Lung (tissue), 12 donors: ENCODE data around the gene HSP90AB1. TPM values are rescaled to one million over a fixed set of nuclear protein-coding genes. Genes with fewer than 3 reads are reported as not detected.

Experiments
- ATAC-seq: fragments of 200-7000 bp; cut with Tn5 transposase; one replicate; pipeline ENCODE4 v1.9.1; 2020; ENCODE audit warnings: moderate number of reproducible peaks; ENCODE audit not compliant: insufficient read depth, low FRiP score
- DNase-seq, 3 donors: peaks; one replicate each; pipeline ENCODE4 v3.0.0-alpha.2; 2013 to 2017
- H3K27ac ChIP-seq, 2 donors: one replicate each; pipeline ENCODE4 v1.5.1; 2013; ENCODE audit warnings: mild to moderate bottlenecking in 2 of 2, moderate library complexity in 2 of 2, control low read depth in 1 of 2, inconsistent platforms in 1 of 2, low read depth in 1 of 2, low read length in 1 of 2
- H3K27me3 ChIP-seq, 3 donors: one replicate each; pipeline ENCODE4 v1.5.1; 2013; ENCODE audit warnings: low read length in 2 of 3; ENCODE audit not compliant: control insufficient read depth in 3 of 3, insufficient read depth in 3 of 3
- H3K36me3 ChIP-seq, 4 donors: one replicate each; pipeline ENCODE4 v1.5.1; 2013; ENCODE audit warnings: low read length in 4 of 4, mild to moderate bottlenecking in 1 of 4, moderate library complexity in 1 of 4; ENCODE audit not compliant: control insufficient read depth in 4 of 4, insufficient read depth in 4 of 4
- H3K4me1 ChIP-seq, 5 donors: one replicate each; pipeline ENCODE4 v1.5.1; 2013; ENCODE audit warnings: low read length in 5 of 5, mild to moderate bottlenecking in 2 of 5, moderate library complexity in 1 of 5; ENCODE audit not compliant: control insufficient read depth in 5 of 5, insufficient read depth in 5 of 5
- H3K4me3 ChIP-seq: one replicate; pipeline ENCODE4 v1.5.1; 2013; ENCODE audit warnings: mild to moderate bottlenecking, control low read depth, moderate library complexity
- H3K9ac ChIP-seq, 2 donors: one replicate each; pipeline ENCODE4 v1.5.1; 2013; ENCODE audit warnings: low read length in 2 of 2, control low read depth in 1 of 2; ENCODE audit not compliant: insufficient read depth in 1 of 2
- H3K9me3 ChIP-seq, 4 donors: one replicate each; pipeline ENCODE4 v1.5.1; 2013; ENCODE audit warnings: low read length in 3 of 4, mild to moderate bottlenecking in 1 of 4, moderate library complexity in 1 of 4; ENCODE audit not compliant: control insufficient read depth in 4 of 4, insufficient read depth in 3 of 4
- WGBS, 2 donors: extraction: QIAGEN DNeasy Blood & Tissue Kit; methylation state at CpG; one replicate each; pipeline ENCODE4 v1.1.7; 2013; 5-methylcytosine and 5-hydroxymethylcytosine counted together
- polyA plus RNA-seq, 2 donors: library from polyadenylated mRNA; stranded (reverse); fragments of 200-250 nt; gene quantifications; one replicate each; pipeline ENCODE4 v1.2.1, GENCODE V29; 2013
- total RNA-seq, 2 donors: library from RNA; depleted of rRNA in 1 of 2; stranded (reverse); fragments of >200 nt in 1 of 2; gene quantifications; one replicate each; pipeline ENCODE4 v1.2.1, GENCODE V29; 2014 to 2021
- TF ChIP-seq, protein P1 (sequence below): IDR thresholded peaks from 2 replicates; pipeline ENCODE4 v1.5.1; 2012; ENCODE audit warnings: mild to moderate bottlenecking; ENCODE audit errors: control extremely low read depth, extremely low read depth
- donor health status: control.
- donor health status: control.
- donor health status: Bipolar disorder and iron deficiency.
- donor health status: healthy.
- donor health status: DM: yes; HTN: yes; CAD: no.

Gene HSP90AB1
- total and polyA plus RNA-seq, 4 donors, result 289 to 700 (median 509) TPM

DNA sequence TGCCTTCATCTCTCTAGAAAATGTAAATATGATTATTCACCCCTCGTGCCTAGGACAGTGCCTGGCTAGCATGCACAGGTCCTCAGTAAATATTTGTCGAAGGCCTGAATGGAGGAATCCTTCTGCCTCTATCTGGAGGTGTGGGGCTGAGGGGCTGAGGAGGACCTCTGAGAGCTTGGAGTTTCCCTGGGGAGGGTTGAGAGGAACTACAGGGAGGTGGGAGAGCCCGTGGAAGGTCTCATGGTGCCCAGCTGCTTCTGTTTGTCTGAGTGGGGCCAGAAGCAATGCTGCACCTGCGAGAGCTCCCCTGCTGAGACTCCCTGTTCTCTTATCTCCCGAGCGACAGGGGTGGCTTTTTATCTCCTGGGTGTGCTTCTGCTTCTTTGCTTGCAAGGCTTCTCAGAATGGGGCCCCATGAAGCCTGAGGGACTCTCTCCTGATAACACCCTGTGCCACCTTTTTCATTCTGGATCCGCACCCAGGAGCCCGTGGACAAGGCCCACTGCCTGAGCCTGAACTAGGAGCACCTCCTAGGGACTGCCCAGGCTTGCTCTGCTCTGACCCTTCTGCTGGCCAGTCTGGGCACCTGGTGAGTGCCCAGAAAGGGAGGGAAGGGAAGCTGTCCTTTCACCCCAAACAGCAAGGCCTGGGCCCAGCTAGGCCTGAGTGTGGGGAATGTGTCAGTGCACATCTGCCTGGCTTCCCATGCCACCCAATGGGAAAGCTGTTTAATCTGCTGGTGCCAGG lies 21.1 kb upstream of the HSP90AB1 start:
- DNase-seq (no peak), ATAC-seq (no peak)
- 88% methylated on average over 8 of the region's 8 CpGs for WGBS, 2 donors
- Histone ChIP-seq H3K27me3 (no peaks in the 10 kb centered on the region), H3K4me1 (peaks cover 12 to 36% (median 17%) of the 10 kb centered on the region in 5 donors), H3K36me3 (peaks cover 0 to 7% (median 1%) of the 10 kb centered on the region in 4 donors), H3K4me3 (no peak overlapping the region), H3K9me3 (no peaks in the 10 kb centered on the region), H3K27ac (peak overlapping the region in 1 of 2 donors; percentile 87), H3K9ac (no peak overlapping the region)
- TF ChIP-seq, protein P1, sequence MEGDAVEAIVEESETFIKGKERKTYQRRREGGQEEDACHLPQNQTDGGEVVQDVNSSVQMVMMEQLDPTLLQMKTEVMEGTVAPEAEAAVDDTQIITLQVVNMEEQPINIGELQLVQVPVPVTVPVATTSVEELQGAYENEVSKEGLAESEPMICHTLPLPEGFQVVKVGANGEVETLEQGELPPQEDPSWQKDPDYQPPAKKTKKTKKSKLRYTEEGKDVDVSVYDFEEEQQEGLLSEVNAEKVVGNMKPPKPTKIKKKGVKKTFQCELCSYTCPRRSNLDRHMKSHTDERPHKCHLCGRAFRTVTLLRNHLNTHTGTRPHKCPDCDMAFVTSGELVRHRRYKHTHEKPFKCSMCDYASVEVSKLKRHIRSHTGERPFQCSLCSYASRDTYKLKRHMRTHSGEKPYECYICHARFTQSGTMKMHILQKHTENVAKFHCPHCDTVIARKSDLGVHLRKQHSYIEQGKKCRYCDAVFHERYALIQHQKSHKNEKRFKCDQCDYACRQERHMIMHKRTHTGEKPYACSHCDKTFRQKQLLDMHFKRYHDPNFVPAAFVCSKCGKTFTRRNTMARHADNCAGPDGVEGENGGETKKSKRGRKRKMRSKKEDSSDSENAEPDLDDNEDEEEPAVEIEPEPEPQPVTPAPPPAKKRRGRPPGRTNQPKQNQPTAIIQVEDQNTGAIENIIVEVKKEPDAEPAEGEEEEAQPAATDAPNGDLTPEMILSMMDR, result no peak

DNA sequence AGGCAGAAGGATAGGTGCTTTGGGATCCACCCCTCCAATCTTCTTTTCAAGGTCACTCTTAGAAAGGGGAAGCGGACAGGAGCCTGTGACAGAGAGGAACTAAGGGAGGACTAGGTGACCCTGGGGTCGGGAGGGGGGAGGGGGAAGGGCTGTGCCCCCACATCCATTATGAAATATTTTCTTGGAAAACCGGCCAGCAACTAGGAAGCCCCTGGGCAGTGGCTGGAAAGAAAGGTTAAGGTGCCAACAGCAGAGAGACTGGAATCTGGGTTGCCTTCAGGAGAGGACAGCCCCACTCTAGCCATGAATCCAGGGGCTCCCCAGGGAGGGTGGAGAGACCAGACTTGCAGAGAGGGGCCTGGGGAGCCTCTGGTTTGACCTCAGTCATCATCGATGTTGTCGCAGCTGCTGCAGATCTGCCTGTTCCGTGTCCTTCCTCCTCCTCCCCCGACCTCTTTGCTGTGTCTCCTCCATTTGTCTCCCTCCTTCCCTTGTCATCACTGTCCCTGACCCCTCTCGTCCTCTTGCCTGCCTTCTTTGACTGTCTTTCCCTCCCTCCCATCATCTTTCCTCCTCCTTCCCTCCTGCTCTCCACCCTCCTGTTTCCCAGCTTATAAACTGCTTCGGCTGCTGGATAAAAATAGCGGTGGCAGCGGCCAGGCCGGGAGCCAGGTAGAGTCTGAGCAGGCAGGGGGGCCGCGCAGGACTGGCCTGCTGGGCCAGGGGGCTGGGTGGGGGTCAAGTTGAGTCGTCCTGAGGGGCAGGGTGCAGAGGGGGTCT lies 20.3 kb upstream of the HSP90AB1 start:
- peaks cover 0 to 11% (median 1%) of the 10 kb centered on the region in 4 donors for H3K36me3 ChIP-seq
- TF ChIP-seq, protein P1, result no peak
- no peaks in the 10 kb centered on the region for H3K27me3 ChIP-seq
- no peak overlapping the region for H3K9ac ChIP-seq
- 60 to 63% methylated on average over 15 of the region's 15 CpGs for WGBS, 2 donors
- DNase-seq, result no peak
- peak overlapping the region; percentile 10 to 87 for H3K27ac ChIP-seq
- peaks cover 8 to 28% (median 17%) of the 10 kb centered on the region in 5 donors for H3K4me1 ChIP-seq
- no peaks in the 10 kb centered on the region for H3K9me3 ChIP-seq
- no peak overlapping the region for H3K4me3 ChIP-seq
- no peak for ATAC-seq

DNA sequence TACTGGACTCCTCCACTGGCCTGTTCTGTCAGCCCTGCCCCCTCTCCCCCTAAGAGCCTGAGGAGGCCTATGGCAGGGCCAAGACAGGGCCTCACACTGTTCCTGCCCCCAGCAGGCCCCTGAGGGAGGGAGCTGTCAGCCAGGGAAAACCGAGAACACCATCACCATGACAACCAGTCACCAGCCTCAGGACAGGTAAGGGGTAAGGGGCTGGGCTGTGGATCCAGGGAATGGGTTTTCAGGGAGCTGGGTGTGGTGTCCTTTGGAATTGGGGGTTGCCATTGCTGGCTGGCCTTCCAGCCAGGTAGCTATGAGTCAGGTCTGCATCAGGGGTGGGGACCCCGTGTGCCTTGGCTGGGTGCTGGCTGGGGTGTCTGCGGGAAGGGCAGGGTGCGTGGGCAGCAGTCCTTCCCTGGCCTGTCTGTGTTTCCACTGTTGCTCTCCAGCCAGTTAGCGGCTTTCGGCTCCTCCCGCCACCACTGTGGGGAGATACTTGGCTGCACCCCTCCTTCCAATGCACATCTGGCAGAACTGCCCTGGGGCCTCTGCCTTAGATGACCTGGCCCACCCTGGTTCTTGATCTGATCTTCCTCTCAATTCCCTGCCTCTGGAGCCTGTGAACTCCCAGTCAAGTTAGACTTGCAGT lies 19.6 kb upstream of the HSP90AB1 start:
- peak overlapping the region; percentile 9 to 87 for H3K27ac ChIP-seq

More for the DNA sequence above, 19.6 kb upstream of the HSP90AB1 start:
- H3K9ac ChIP-seq, result no peak overlapping the region
- H3K4me3 ChIP-seq, result no peak overlapping the region
- H3K4me1 ChIP-seq, result peaks cover 8 to 24% (median 15%) of the 10 kb centered on the region in 5 donors
- TF ChIP-seq, protein P1, result no peak
- H3K36me3 ChIP-seq, result peaks cover 0 to 16% (median 1%) of the 10 kb centered on the region in 4 donors
- DNase-seq, result no peak
- no peaks in the 10 kb centered on the region for H3K9me3 ChIP-seq
- no peak for ATAC-seq
- no peaks in the 10 kb centered on the region for H3K27me3 ChIP-seq
- WGBS, 2 donors, result 81 to 91% methylated on average over 7 of the region's 7 CpGs
